ENCODE data around the gene SLC7A14.

Gene SLC7A14

DNA sequence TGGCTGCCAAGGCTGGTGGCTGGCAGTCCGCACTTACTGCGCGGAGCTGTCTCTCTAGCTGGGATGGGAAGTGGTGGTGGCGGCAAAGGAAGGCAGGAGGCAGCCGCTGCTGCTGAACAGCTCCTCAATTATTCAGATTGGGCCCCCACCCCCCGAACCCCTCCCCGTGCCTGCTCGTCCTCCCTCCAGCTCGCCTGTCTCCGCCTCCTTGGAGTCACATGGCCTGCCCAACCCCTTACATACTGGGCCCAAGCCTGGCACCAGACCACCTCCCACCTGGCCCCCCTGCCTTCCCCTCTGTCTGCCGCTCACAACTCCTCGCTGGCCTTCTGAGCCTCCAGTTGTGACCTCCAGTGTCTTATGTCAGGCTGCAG, at the start of gene SLC7A14:
SLC7A14 (minus strand) TSS at position 139 of the 374 bp plus-strand sequence. CDS start 59,139 bp downstream, outside the sequence.
- no peak for TF ChIP-seq CTCF (IDR thresholded peaks at IDR 0.05)

DNA sequence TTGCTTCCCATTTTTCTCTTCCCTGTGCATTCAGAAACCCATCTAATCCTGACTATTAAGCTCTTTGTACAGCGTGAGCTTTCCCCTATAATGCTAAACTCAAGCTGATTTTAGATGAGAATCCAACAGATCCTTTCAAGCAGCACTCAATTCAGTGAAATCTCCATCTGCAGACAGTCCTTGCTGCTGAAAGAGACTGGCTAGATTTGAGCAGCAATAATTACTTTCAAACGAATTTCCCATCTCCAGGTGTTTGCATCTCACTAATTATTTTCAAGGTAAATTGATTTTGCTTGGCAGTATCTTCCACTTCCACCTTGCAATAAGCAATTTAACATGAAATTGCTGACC, 49.5 kb upstream of the SLC7A14 start:
- no peak for TF ChIP-seq CTCF (IDR thresholded peaks at IDR 0.05)

- no peak for TF ChIP-seq CTCF (IDR thresholded peaks at IDR 0.05)
These were observed 48.9 kb upstream of the SLC7A14 start for GRCh38 chr3:170634663-170635384.

DNA sequence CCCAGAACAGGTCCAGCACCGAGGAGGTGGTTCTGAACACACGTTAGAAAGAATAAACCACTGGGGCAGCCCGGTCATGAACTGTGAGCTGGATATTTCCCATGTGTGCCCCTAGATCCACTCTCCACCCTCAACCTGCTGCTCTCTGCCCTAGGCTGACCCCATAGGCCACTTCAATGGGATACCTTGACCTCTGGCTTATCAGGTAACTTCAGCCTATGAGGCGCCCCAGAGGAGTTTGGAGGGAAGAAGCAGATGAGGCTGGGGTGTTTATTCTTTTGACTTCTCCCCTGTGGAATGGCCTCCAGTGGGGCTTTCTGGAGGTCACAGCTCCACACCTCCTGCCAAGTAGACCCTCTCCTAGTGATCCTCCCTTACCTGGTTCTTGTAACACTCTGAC, 47.7 kb upstream of the SLC7A14 start:
- no peak for TF ChIP-seq CTCF (IDR thresholded peaks at IDR 0.05)

- TF ChIP-seq CTCF (IDR thresholded peaks at IDR 0.05), result no peak
These were observed 46.9 kb upstream of the SLC7A14 start for GRCh38 chr3:170632780-170633179.

DNA sequence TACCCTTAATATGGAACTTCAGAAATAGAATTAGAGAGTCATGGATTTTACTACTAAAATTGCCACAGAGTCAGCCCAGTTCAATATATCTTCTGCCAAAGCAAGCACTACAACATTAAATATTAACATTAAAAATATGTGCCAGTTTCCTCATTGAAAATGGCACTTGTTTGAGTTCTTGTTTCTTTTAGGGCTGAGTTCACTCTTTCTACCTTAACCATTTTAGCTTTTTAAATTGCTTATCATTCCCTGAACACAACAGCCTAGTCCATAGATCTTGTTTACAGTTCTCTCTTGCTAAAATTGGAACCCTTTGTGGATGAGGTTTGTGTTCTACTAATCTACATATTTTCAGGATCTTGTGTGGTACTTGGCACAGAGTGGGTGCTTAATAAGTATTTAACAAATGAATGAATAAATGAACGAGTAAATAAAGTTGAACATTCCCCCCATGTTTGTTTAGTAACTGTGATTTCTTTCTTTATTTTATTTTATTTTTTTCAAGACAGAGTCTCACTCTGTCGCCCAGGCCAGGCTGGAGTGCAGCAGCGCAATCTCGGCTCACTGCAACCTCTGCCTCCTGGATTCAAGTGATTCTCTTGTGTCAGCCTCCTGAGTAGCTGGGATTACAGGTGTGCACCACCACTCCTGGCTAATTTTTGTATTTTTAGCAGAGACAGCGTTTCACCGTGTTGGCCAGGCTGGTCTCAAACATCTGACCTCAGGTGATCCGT, 46.0 kb upstream of the SLC7A14 start:
- TF ChIP-seq CTCF (IDR thresholded peaks at IDR 0.05), result no peak

DNA sequence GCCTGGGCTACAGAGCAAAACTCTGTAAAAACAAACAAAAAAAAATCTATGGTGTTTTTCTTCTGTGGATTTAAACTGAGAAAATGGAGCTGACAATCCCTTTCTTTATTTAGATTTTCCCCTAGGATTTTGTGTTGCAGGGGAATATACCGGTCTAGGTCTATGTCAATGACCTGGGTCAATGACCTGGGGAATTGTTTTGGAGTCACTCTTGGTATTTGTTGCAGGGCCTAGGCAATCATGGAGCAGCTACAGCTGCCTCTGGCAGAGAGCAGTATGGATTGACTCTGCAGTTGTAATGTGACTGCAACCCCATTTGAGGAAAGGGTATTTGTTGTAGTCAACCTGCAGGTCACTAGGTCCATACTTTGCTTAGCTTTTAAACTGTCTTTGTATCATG, 37.6 kb upstream of the SLC7A14 start:
- no peak for TF ChIP-seq CTCF (IDR thresholded peaks at IDR 0.05)

All from LNCAP (cell line).